B cell (primary cell): ENCODE results near the gene SMPD3. TPM values are rescaled to one million over a fixed set of nuclear protein-coding genes. Genes with fewer than 3 reads are reported as not detected.

Experiments used
- ATAC-seq: fragments of 200-7000 bp; cut with Tn5 transposase; one replicate; pipeline ENCODE4 v1.10.0; 2021; ENCODE audit warnings: low read depth, mild to moderate bottlenecking, moderate number of reproducible peaks, moderate library complexity
- CTCF ChIA-PET: fragments of 350-600 bp; sonication (Branson Sonifier 250); formaldehyde crosslinking; loops from one replicate; lab custom pipeline; 2021; ENCODE audit warnings: antibody characterized with exemption, inconsistent platforms; lab: Charles Lee
- POLR2A ChIA-PET: fragments of 350-600 bp; sonication (Branson Sonifier 250); formaldehyde crosslinking; loops from one replicate; lab custom pipeline; 2021; ENCODE audit warnings: antibody characterized with exemption; lab: Charles Lee
- DNase-seq: peaks from one replicate; pipeline ENCODE4 v3.0.0; 2013
- H2AFZ ChIP-seq: 2 replicates; pipeline ENCODE4 v1.6.1; 2012; ENCODE audit warnings: mild to moderate bottlenecking, low read depth, low read length; ENCODE audit not compliant: insufficient read depth, poor library complexity, severe bottlenecking
- H3K27ac ChIP-seq, 2 donors: 1 replicate in 1 of 2; 2 replicates in 1 of 2; pipeline ENCODE4 v1.5.1; 2012 to 2013; ENCODE audit warnings: low read length in 2 of 2, mild to moderate bottlenecking in 2 of 2, moderate library complexity in 1 of 2
- H3K27me3 ChIP-seq, 4 experiments: fragments of 200-600 bp in 1 of 4; sonication (generic) in 1 of 4; replicated peaks in 1 of 4; 1 replicate in 2 of 4; 2 replicates in 2 of 4; pipeline versions ENCODE4 v1.6.1 to v1.7.0; 2013 to 2016; ENCODE audit warnings: low read length in 3 of 4, mild to moderate bottlenecking in 2 of 4, mixed read lengths in 1 of 4, moderate library complexity in 1 of 4; ENCODE audit not compliant: insufficient read depth in 4 of 4, control insufficient read depth in 3 of 4; ENCODE audit errors: control extremely low read depth in 1 of 4
- H3K36me3 ChIP-seq, 2 experiments: replicated peaks in 1 of 2; 1 replicate in 1 of 2; 2 replicates in 1 of 2; pipeline versions ENCODE4 v1.6.1 to v1.7.1; 2013; ENCODE audit warnings: low read length in 1 of 2; ENCODE audit not compliant: insufficient read depth in 2 of 2, control insufficient read depth in 1 of 2; ENCODE audit errors: control extremely low read depth in 1 of 2, extremely low read depth in 1 of 2
- H3K4me1 ChIP-seq, 2 donors: fragments of 200-600 bp in 1 of 2; sonication (generic) in 1 of 2; 1 replicate in 1 of 2; 2 replicates in 1 of 2; pipeline versions ENCODE4 v1.5.1 to v1.6.1; 2013 to 2017; ENCODE audit warnings: low read length in 2 of 2; ENCODE audit not compliant: control insufficient read depth in 2 of 2, insufficient read depth in 2 of 2
- H3K4me2 ChIP-seq: replicated peaks from 2 replicates; pipeline ENCODE3; 2012; ENCODE audit warnings: mild to moderate bottlenecking, low read depth, low read length; ENCODE audit not compliant: poor library complexity, severe bottlenecking
- H3K4me3 ChIP-seq, 5 experiments: fragments of 200-600 bp in 1 of 5; sonication (generic) in 1 of 5; 1 replicate in 3 of 5; 2 replicates in 2 of 5; pipeline versions ENCODE4 v1.5.1 to v1.7.0; 2011 to 2016; ENCODE audit warnings: low read length in 4 of 5, mild to moderate bottlenecking in 4 of 5, low read depth in 2 of 5, control low read depth in 1 of 5, moderate library complexity in 1 of 5; ENCODE audit not compliant: insufficient read depth in 1 of 5; ENCODE audit errors: control extremely low read depth in 1 of 5, extremely low read depth in 1 of 5
- H3K79me2 ChIP-seq: fragments of 200-600 bp; sonication (generic); one replicate; pipeline ENCODE4 v1.6.0; 2016; ENCODE audit warnings: low read length; ENCODE audit not compliant: control insufficient read depth, insufficient read depth
- H3K9ac ChIP-seq: fragments of 200-600 bp; sonication (generic); 2 replicates; pipeline ENCODE4 v1.6.1; 2017; ENCODE audit warnings: mild to moderate bottlenecking, low read length, moderate library complexity
- H3K9me3 ChIP-seq, 3 donors: one replicate each; pipeline versions ENCODE4 v1.6.1 to v1.7.1; 2013; ENCODE audit warnings: low read length in 2 of 3; ENCODE audit not compliant: control insufficient read depth in 2 of 3, insufficient read depth in 1 of 3; ENCODE audit errors: control extremely low read depth in 1 of 3
- H4K20me1 ChIP-seq: 2 replicates; pipeline ENCODE4 v1.6.0; 2012; ENCODE audit warnings: mild to moderate bottlenecking, low read length; ENCODE audit not compliant: insufficient read depth, control insufficient read depth, poor library complexity, severe bottlenecking
- H3K27ac Mint-ChIP-seq: one replicate; pipeline ENCODE4 v1.8.0; 2021; ENCODE audit warnings: mixed read lengths
- H3K27me3 Mint-ChIP-seq: one replicate; pipeline ENCODE4 v1.8.0; 2021; ENCODE audit warnings: mixed read lengths
- H3K4me1 Mint-ChIP-seq: one replicate; pipeline ENCODE4 v1.8.0; 2021; ENCODE audit warnings: mixed read lengths
- H3K4me3 Mint-ChIP-seq: one replicate; pipeline ENCODE4 v1.8.0; 2021; ENCODE audit warnings: mixed read lengths
- H3K9me3 Mint-ChIP-seq: one replicate; pipeline ENCODE4 v1.8.0; 2022; ENCODE audit warnings: mixed read lengths; ENCODE audit not compliant: insufficient read depth
- EZH2 ChIP-seq: IDR thresholded peaks from 2 replicates; pipeline ENCODE4 v1.6.1; 2012; ENCODE audit warnings: borderline replicate concordance, low read depth, mild to moderate bottlenecking, moderate library complexity, low read length; ENCODE audit not compliant: insufficient read depth, poor library complexity, severe bottlenecking
- WGBS: methylation state at CpG from one replicate; pipeline ENCODE4 v1.1.5; 2013; ENCODE audit warnings: missing lambda C conversion rate; ENCODE audit not compliant: insufficient coverage; 5-methylcytosine and 5-hydroxymethylcytosine counted together
- intact Hi-C: fragments of 100-400 bp; cut with micrococcal nuclease; formaldehyde crosslinking; loops from one replicate; pipeline ENCODE4 v1.10.0; 2022
- polyA plus RNA-seq: library from polyadenylated mRNA; depleted of rRNA; stranded (reverse); fragments of >200 nt; gene quantifications from 2 replicates; pipeline ENCODE4 v1.2.3, GENCODE V29; 2012
- total RNA-seq, 2 donors: library from RNA; stranded (reverse); fragments of 120-200 nt in 1 of 2; gene quantifications; 1 replicate in 1 of 2; 2 replicates in 1 of 2; pipeline versions ENCODE4 v1.2.3 to v1.2.4, GENCODE V29; 2013 to 2022
- TF ChIP-seq, protein P1 (sequence below): fragments of 200-600 bp; IDR thresholded peaks from one replicate; pipeline ENCODE4 v1.8.0; 2022; ENCODE audit warnings: antibody characterized with exemption, mild to moderate bottlenecking

The SMPD3 gene
- total and polyA plus RNA-seq, 2 donors (not counting 1 experiment from before 2014, with no cell fraction given) = 1.2 to 2.8 TPM

DNA sequence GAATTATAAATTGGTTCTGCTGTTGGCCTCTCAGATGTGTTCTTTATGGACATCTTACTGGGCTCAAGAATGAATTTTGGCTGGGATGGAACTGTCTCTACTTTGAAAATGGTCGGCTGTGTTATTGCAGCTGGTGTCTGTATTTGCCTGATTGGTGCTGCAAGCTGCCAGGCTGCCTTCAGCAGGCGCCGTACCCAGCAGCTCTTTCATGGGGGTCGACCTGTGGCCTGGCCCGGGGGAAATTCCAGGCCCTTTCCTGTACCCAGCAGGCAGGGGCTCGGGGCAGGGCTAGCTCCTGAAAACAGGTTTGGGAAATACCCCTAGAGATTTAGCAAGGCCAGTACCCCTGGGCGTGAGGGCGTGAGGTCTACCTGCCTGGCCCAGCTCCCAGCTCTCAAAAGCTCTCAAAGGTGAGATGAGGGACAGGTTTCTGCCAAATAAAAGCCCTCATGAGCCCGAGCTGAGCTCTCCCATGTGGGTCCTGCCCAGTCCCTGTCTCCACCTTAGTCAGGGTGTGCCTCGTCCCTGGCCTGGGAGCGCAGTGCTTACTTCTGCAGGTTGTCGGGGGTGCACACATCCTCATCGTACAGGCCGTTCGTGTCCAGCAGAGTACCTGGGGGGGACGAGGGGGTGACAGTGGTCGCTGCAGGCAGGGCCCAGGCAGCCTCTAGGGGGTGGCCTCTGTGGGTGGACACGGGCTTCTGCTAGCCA, 85.2 kb downstream of the SMPD3 start:
- CTCF ChIA-PET = interaction anchor here (0.7 to 1.0 kb wide), 3 partner anchors 8 to 146 kb away, joined by 3 read pairs; no protein-coding TSS in a partner anchor
- POLR2A ChIA-PET = no interaction called here
- H3K27ac Mint-ChIP-seq = no peak overlapping the region

More for the DNA sequence above, 85.2 kb downstream of the SMPD3 start:
- DNase-seq (no peak), ATAC-seq (no peak)
- Histone ChIP-seq H3K4me3 (no peak overlapping the region), H4K20me1 (no peaks in the 10 kb centered on the region), H3K27ac (no peak overlapping the region), H3K4me1 (peaks cover 15 to 22% of the 10 kb centered on the region in 2 donors), H3K27me3 (no peaks in the 10 kb centered on the region), H3K79me2 (no peaks in the 10 kb centered on the region), H3K9ac (no peak overlapping the region), H3K9me3 (no peaks in the 10 kb centered on the region), H2AFZ (no peak overlapping the region), H3K4me2 (no peak overlapping the region), H3K36me3 (peaks cover 0 to 9% of the 10 kb centered on the region in 2 experiments)
- H3K27me3 Mint-ChIP-seq = peaks cover 3% of the 10 kb centered on the region
- intact Hi-C loops = no loop called here
- H3K9me3 Mint-ChIP-seq = no peaks in the 10 kb centered on the region
- H3K4me1 Mint-ChIP-seq = peaks cover 27% of the 10 kb centered on the region
- H3K4me3 Mint-ChIP-seq = no peak overlapping the region
- 88% methylated on average over 17 of the region's 18 CpGs for WGBS
- TF ChIP-seq EZH2 = no peak
- TF ChIP-seq, protein P1, sequence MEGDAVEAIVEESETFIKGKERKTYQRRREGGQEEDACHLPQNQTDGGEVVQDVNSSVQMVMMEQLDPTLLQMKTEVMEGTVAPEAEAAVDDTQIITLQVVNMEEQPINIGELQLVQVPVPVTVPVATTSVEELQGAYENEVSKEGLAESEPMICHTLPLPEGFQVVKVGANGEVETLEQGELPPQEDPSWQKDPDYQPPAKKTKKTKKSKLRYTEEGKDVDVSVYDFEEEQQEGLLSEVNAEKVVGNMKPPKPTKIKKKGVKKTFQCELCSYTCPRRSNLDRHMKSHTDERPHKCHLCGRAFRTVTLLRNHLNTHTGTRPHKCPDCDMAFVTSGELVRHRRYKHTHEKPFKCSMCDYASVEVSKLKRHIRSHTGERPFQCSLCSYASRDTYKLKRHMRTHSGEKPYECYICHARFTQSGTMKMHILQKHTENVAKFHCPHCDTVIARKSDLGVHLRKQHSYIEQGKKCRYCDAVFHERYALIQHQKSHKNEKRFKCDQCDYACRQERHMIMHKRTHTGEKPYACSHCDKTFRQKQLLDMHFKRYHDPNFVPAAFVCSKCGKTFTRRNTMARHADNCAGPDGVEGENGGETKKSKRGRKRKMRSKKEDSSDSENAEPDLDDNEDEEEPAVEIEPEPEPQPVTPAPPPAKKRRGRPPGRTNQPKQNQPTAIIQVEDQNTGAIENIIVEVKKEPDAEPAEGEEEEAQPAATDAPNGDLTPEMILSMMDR = no peak
